Measurements from ENCODE around the gene WDR31.

- TF ChIP-seq, protein P1, sequence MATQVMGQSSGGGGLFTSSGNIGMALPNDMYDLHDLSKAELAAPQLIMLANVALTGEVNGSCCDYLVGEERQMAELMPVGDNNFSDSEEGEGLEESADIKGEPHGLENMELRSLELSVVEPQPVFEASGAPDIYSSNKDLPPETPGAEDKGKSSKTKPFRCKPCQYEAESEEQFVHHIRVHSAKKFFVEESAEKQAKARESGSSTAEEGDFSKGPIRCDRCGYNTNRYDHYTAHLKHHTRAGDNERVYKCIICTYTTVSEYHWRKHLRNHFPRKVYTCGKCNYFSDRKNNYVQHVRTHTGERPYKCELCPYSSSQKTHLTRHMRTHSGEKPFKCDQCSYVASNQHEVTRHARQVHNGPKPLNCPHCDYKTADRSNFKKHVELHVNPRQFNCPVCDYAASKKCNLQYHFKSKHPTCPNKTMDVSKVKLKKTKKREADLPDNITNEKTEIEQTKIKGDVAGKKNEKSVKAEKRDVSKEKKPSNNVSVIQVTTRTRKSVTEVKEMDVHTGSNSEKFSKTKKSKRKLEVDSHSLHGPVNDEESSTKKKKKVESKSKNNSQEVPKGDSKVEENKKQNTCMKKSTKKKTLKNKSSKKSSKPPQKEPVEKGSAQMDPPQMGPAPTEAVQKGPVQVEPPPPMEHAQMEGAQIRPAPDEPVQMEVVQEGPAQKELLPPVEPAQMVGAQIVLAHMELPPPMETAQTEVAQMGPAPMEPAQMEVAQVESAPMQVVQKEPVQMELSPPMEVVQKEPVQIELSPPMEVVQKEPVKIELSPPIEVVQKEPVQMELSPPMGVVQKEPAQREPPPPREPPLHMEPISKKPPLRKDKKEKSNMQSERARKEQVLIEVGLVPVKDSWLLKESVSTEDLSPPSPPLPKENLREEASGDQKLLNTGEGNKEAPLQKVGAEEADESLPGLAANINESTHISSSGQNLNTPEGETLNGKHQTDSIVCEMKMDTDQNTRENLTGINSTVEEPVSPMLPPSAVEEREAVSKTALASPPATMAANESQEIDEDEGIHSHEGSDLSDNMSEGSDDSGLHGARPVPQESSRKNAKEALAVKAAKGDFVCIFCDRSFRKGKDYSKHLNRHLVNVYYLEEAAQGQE (IDR thresholded peaks at IDR 0.05; ENCODE audit: low read depth): no peak
- no peak for TF ChIP-seq EGR1 (IDR thresholded peaks at IDR 0.05)
- TF ChIP-seq, protein P2, sequence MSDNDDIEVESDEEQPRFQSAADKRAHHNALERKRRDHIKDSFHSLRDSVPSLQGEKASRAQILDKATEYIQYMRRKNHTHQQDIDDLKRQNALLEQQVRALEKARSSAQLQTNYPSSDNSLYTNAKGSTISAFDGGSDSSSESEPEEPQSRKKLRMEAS (IDR thresholded peaks at IDR 0.05): no peak
Observed at GRCh38 chr9:113269871-113270270, 70.2 kb downstream of the WDR31 start.
